Activated CD8-positive, alpha-beta memory T cell treated with anti-CD3 and anti-CD28 coated beads, Interleukin-2, amount 50 U/mL, for 1 hour (primary cell): ENCODE measurements around the gene DOK3.
A peak's percentile ranks its signal among the peaks of the same experiment; 100 is the strongest.

Experiments used
- DNase-seq: peaks from one replicate; pipeline ENCODE4 v3.0.0-alpha.2; 2020; ENCODE audit errors: extremely low read depth

Gene DOK3

GRCh38 chr5:177512736-177513380 lies 3.2 kb upstream of the DOK3 start:
- DNase-seq: no peak

- DNase-seq: no peak
Observed at GRCh38 chr5:177511796-177512675, 2.4 kb upstream of the DOK3 start.

- no peak for DNase-seq
Observed at GRCh38 chr5:177511181-177511580, 1.6 kb upstream of the DOK3 start.

- no peak for DNase-seq
Observed at GRCh38 chr5:177510567-177511053, 984 bp upstream of the DOK3 start.

GRCh38 chr5:177509991-177510566 lies 453 bp upstream of the DOK3 start:
- DNase-seq: no peak

GRCh38 chr5:177508837-177509236 lies 789 bp downstream of the DOK3 start:
- DNase-seq: no peak

- no peak for DNase-seq
Observed at GRCh38 chr5:177508221-177508611, 1.4 kb downstream of the DOK3 start.

- DNase-seq: no peak
Observed at GRCh38 chr5:177507596-177508220, 1.9 kb downstream of the DOK3 start.

GRCh38 chr5:177507165-177507564 lies 2.5 kb downstream of the DOK3 start:
- DNase-seq: no peak

- no peak for DNase-seq
Observed at GRCh38 chr5:177505075-177505474, 4.6 kb downstream of the DOK3 start.

- DNase-seq: no peak
Observed at GRCh38 chr5:177504086-177505056, 5.3 kb downstream of the DOK3 start.

GRCh38 chr5:177503351-177504085 lies 6.1 kb downstream of the DOK3 start:
- no peak for DNase-seq

GRCh38 chr5:177502886-177503285 lies 6.7 kb downstream of the DOK3 start:
- DNase-seq: no peak

GRCh38 chr5:177501874-177502678 lies 7.5 kb downstream of the DOK3 start:
- no peak for DNase-seq

- peak; percentile 68 for DNase-seq
Observed at GRCh38 chr5:177500685-177501522, 8.7 kb downstream of the DOK3 start.

- DNase-seq: no peak
Observed at GRCh38 chr5:177499842-177500241, 9.8 kb downstream of the DOK3 start.

- no peak for DNase-seq
Observed at GRCh38 chr5:177498013-177498787, 11.4 kb downstream of the DOK3 start.
